Measurements from ENCODE around the gene ZNF638.
"Not testable (repeated sequence)": the region's sequence is repeated elsewhere in the genome, so short reads cannot be mapped to it uniquely, and the experiment has no call there.

Gene ZNF638

GRCh38 chr2:71419976-71420375 is 88.4 kb downstream of the ZNF638 start:
- H3K36me3 ChIP-seq (ENCODE audit: control insufficient read depth, insufficient read depth, low read length), result peaks cover 22% of the 10 kb centered on the region
- H3K4me1 ChIP-seq (ENCODE audit: control insufficient read depth, insufficient read depth, low read length, poor library complexity, severe bottlenecking), result no peaks in the 10 kb centered on the region
- H3K9me3 ChIP-seq (ENCODE audit: control insufficient read depth, low read length), result no peaks in the 10 kb centered on the region
- DNase-seq, result no peak
- no peaks in the 10 kb centered on the region for H3K27me3 ChIP-seq (replicated peaks; ENCODE audit: control insufficient read depth, insufficient read depth, low read length, poor library complexity, severe bottlenecking)
- H3K4me3 ChIP-seq (ENCODE audit: insufficient read depth, low read depth, low read length, poor library complexity, severe bottlenecking), result no peak overlapping the region
- H3K27ac ChIP-seq (ENCODE audit: insufficient read depth, low read length, poor library complexity, severe bottlenecking), result no peak overlapping the region

- Histone ChIP-seq H3K9me3 (ENCODE audit: control insufficient read depth, low read length) (no peaks in the 10 kb centered on the region), H3K27ac (ENCODE audit: insufficient read depth, low read length, poor library complexity, severe bottlenecking) (no peak overlapping the region), H3K36me3 (ENCODE audit: control insufficient read depth, insufficient read depth, low read length) (peaks cover 41% of the 10 kb centered on the region), H3K4me1 (ENCODE audit: control insufficient read depth, insufficient read depth, low read length, poor library complexity, severe bottlenecking) (no peaks in the 10 kb centered on the region), H3K27me3 (replicated peaks; ENCODE audit: control insufficient read depth, insufficient read depth, low read length, poor library complexity, severe bottlenecking) (no peaks in the 10 kb centered on the region), H3K4me3 (ENCODE audit: insufficient read depth, low read depth, low read length, poor library complexity, severe bottlenecking) (no peak overlapping the region)
- no peak for DNase-seq
These were observed 91.2 kb downstream of the ZNF638 start for GRCh38 chr2:71422786-71423185.

- Histone ChIP-seq H3K4me3 (ENCODE audit: insufficient read depth, low read depth, low read length, poor library complexity, severe bottlenecking) (no peak overlapping the region), H3K4me1 (ENCODE audit: control insufficient read depth, insufficient read depth, low read length, poor library complexity, severe bottlenecking) (no peaks in the 10 kb centered on the region), H3K36me3 (ENCODE audit: control insufficient read depth, insufficient read depth, low read length) (peaks cover 51% of the 10 kb centered on the region), H3K27ac (ENCODE audit: insufficient read depth, low read length, poor library complexity, severe bottlenecking) (no peak overlapping the region), H3K27me3 (replicated peaks; ENCODE audit: control insufficient read depth, insufficient read depth, low read length, poor library complexity, severe bottlenecking) (no peaks in the 10 kb centered on the region), H3K9me3 (ENCODE audit: control insufficient read depth, low read length) (no peaks in the 10 kb centered on the region)
- no peak for DNase-seq
These were observed 92.3 kb downstream of the ZNF638 start for GRCh38 chr2:71423817-71424420.

GRCh38 chr2:71426721-71427120 is 95.1 kb downstream of the ZNF638 start:
- Histone ChIP-seq H3K9me3 (ENCODE audit: control insufficient read depth, low read length) (no peaks in the 10 kb centered on the region), H3K27ac (ENCODE audit: insufficient read depth, low read length, poor library complexity, severe bottlenecking) (no peak overlapping the region), H3K4me3 (ENCODE audit: insufficient read depth, low read depth, low read length, poor library complexity, severe bottlenecking) (no peak overlapping the region), H3K27me3 (replicated peaks; ENCODE audit: control insufficient read depth, insufficient read depth, low read length, poor library complexity, severe bottlenecking) (no peaks in the 10 kb centered on the region), H3K36me3 (ENCODE audit: control insufficient read depth, insufficient read depth, low read length) (peaks cover 70% of the 10 kb centered on the region), H3K4me1 (ENCODE audit: control insufficient read depth, insufficient read depth, low read length, poor library complexity, severe bottlenecking) (no peaks in the 10 kb centered on the region)
- no peak for DNase-seq

- Histone ChIP-seq H3K4me3 (ENCODE audit: insufficient read depth, low read depth, low read length, poor library complexity, severe bottlenecking) (no peak overlapping the region), H3K27me3 (replicated peaks; ENCODE audit: control insufficient read depth, insufficient read depth, low read length, poor library complexity, severe bottlenecking) (no peaks in the 10 kb centered on the region), H3K27ac (ENCODE audit: insufficient read depth, low read length, poor library complexity, severe bottlenecking) (no peak overlapping the region), H3K36me3 (ENCODE audit: control insufficient read depth, insufficient read depth, low read length) (peaks cover 73% of the 10 kb centered on the region), H3K4me1 (ENCODE audit: control insufficient read depth, insufficient read depth, low read length, poor library complexity, severe bottlenecking) (no peaks in the 10 kb centered on the region), H3K9me3 (ENCODE audit: control insufficient read depth, low read length) (no peaks in the 10 kb centered on the region)
- DNase-seq, result no peak
These were observed 97.1 kb downstream of the ZNF638 start for GRCh38 chr2:71428472-71429383.

GRCh38 chr2:71445142-71445541 is 113.6 kb downstream of the ZNF638 start:
- H3K36me3 ChIP-seq (ENCODE audit: control insufficient read depth, insufficient read depth, low read length); H3K27ac ChIP-seq (ENCODE audit: insufficient read depth, low read length, poor library complexity, severe bottlenecking): not testable (repeated sequence)

GRCh38 chr2:71446505-71446904 is 114.9 kb downstream of the ZNF638 start:
- Histone ChIP-seq H3K4me1 (ENCODE audit: control insufficient read depth, insufficient read depth, low read length, poor library complexity, severe bottlenecking) (no peaks in the 10 kb centered on the region), H3K27ac (ENCODE audit: insufficient read depth, low read length, poor library complexity, severe bottlenecking) (no peak overlapping the region), H3K9me3 (ENCODE audit: control insufficient read depth, low read length) (no peaks in the 10 kb centered on the region), H3K27me3 (replicated peaks; ENCODE audit: control insufficient read depth, insufficient read depth, low read length, poor library complexity, severe bottlenecking) (no peaks in the 10 kb centered on the region), H3K36me3 (ENCODE audit: control insufficient read depth, insufficient read depth, low read length) (no peaks in the 10 kb centered on the region), H3K4me3 (ENCODE audit: insufficient read depth, low read depth, low read length, poor library complexity, severe bottlenecking) (no peak overlapping the region)
- no peak for DNase-seq

More at GRCh38 chr2:71445142-71445541, 113.6 kb downstream of the ZNF638 start:
- not testable (repeated sequence) for H3K27me3 ChIP-seq (replicated peaks; ENCODE audit: control insufficient read depth, insufficient read depth, low read length, poor library complexity, severe bottlenecking); H3K9me3 ChIP-seq (ENCODE audit: control insufficient read depth, low read length); DNase-seq; H3K4me3 ChIP-seq (ENCODE audit: insufficient read depth, low read depth, low read length, poor library complexity, severe bottlenecking); H3K4me1 ChIP-seq (ENCODE audit: control insufficient read depth, insufficient read depth, low read length, poor library complexity, severe bottlenecking)

- no peak overlapping the region for H3K4me3 ChIP-seq (ENCODE audit: insufficient read depth, low read depth, low read length, poor library complexity, severe bottlenecking)
- DNase-seq, result no peak
- no peaks in the 10 kb centered on the region for H3K36me3 ChIP-seq (ENCODE audit: control insufficient read depth, insufficient read depth, low read length)
- H3K4me1 ChIP-seq (ENCODE audit: control insufficient read depth, insufficient read depth, low read length, poor library complexity, severe bottlenecking), result peaks cover 10% of the 10 kb centered on the region
- H3K27ac ChIP-seq (ENCODE audit: insufficient read depth, low read length, poor library complexity, severe bottlenecking), result no peak overlapping the region
- peaks cover 5% of the 10 kb centered on the region for H3K27me3 ChIP-seq (replicated peaks; ENCODE audit: control insufficient read depth, insufficient read depth, low read length, poor library complexity, severe bottlenecking)
- H3K9me3 ChIP-seq (ENCODE audit: control insufficient read depth, low read length), result no peaks in the 10 kb centered on the region
These were observed 117.8 kb downstream of the ZNF638 start for GRCh38 chr2:71449343-71449742.

- DNase-seq, result no peak
- Histone ChIP-seq H3K36me3 (ENCODE audit: control insufficient read depth, insufficient read depth, low read length) (no peaks in the 10 kb centered on the region), H3K9me3 (ENCODE audit: control insufficient read depth, low read length) (no peaks in the 10 kb centered on the region), H3K4me3 (ENCODE audit: insufficient read depth, low read depth, low read length, poor library complexity, severe bottlenecking) (no peak overlapping the region), H3K4me1 (ENCODE audit: control insufficient read depth, insufficient read depth, low read length, poor library complexity, severe bottlenecking) (peaks cover 10% of the 10 kb centered on the region), H3K27me3 (replicated peaks; ENCODE audit: control insufficient read depth, insufficient read depth, low read length, poor library complexity, severe bottlenecking) (peaks cover 11% of the 10 kb centered on the region), H3K27ac (ENCODE audit: insufficient read depth, low read length, poor library complexity, severe bottlenecking) (no peak overlapping the region)
These were observed 120.1 kb downstream of the ZNF638 start for GRCh38 chr2:71451705-71452104.

GRCh38 chr2:71452565-71452964 is 121.0 kb downstream of the ZNF638 start:
- no peaks in the 10 kb centered on the region for H3K9me3 ChIP-seq (ENCODE audit: control insufficient read depth, low read length)
- H3K4me1 ChIP-seq (ENCODE audit: control insufficient read depth, insufficient read depth, low read length, poor library complexity, severe bottlenecking), result peaks cover 10% of the 10 kb centered on the region
- H3K4me3 ChIP-seq (ENCODE audit: insufficient read depth, low read depth, low read length, poor library complexity, severe bottlenecking), result no peak overlapping the region
- H3K36me3 ChIP-seq (ENCODE audit: control insufficient read depth, insufficient read depth, low read length), result no peaks in the 10 kb centered on the region
- no peak for DNase-seq
- no peak overlapping the region for H3K27ac ChIP-seq (ENCODE audit: insufficient read depth, low read length, poor library complexity, severe bottlenecking)
- H3K27me3 ChIP-seq (replicated peaks; ENCODE audit: control insufficient read depth, insufficient read depth, low read length, poor library complexity, severe bottlenecking), result peaks cover 11% of the 10 kb centered on the region

Data from effector memory CD4-positive, alpha-beta T cell (primary cell).